Mucosa of stomach (tissue), 1 donor: ENCODE results near the gene LMAN1L.

Source experiments
- H3K27me3 ChIP-seq: one replicate; pipeline ENCODE4 v1.7.0; 2013; ENCODE audit warnings: mild to moderate bottlenecking, low read length; ENCODE audit not compliant: control insufficient read depth, insufficient read depth
- H3K36me3 ChIP-seq: one replicate; pipeline ENCODE4 v1.7.0; 2013; ENCODE audit warnings: low read length; ENCODE audit not compliant: control insufficient read depth, insufficient read depth
- H3K4me1 ChIP-seq: one replicate; pipeline ENCODE4 v1.7.0; 2013; ENCODE audit warnings: mild to moderate bottlenecking, low read length; ENCODE audit not compliant: control insufficient read depth, insufficient read depth
- H3K4me3 ChIP-seq: one replicate; pipeline ENCODE4 v1.7.0; 2013; ENCODE audit warnings: low read length
- H3K9ac ChIP-seq: one replicate; pipeline ENCODE4 v1.7.0; 2013; ENCODE audit warnings: mild to moderate bottlenecking, low read length, moderate library complexity
- H3K9me3 ChIP-seq: one replicate; pipeline ENCODE4 v1.7.0; 2013; ENCODE audit warnings: mild to moderate bottlenecking, low read length, moderate library complexity; ENCODE audit not compliant: control insufficient read depth
- donor health status: Pancreatic carcinoma.

The LMAN1L gene

GRCh38 chr15:74776821-74777768 lies 35.5 kb upstream of the LMAN1L start:
- Histone ChIP-seq H3K9ac (no peak overlapping the region), H3K4me1 (peaks cover 68% of the 10 kb centered on the region), H3K27me3 (no peaks in the 10 kb centered on the region), H3K9me3 (no peaks in the 10 kb centered on the region), H3K4me3 (no peak overlapping the region), H3K36me3 (no peaks in the 10 kb centered on the region)

DNA sequence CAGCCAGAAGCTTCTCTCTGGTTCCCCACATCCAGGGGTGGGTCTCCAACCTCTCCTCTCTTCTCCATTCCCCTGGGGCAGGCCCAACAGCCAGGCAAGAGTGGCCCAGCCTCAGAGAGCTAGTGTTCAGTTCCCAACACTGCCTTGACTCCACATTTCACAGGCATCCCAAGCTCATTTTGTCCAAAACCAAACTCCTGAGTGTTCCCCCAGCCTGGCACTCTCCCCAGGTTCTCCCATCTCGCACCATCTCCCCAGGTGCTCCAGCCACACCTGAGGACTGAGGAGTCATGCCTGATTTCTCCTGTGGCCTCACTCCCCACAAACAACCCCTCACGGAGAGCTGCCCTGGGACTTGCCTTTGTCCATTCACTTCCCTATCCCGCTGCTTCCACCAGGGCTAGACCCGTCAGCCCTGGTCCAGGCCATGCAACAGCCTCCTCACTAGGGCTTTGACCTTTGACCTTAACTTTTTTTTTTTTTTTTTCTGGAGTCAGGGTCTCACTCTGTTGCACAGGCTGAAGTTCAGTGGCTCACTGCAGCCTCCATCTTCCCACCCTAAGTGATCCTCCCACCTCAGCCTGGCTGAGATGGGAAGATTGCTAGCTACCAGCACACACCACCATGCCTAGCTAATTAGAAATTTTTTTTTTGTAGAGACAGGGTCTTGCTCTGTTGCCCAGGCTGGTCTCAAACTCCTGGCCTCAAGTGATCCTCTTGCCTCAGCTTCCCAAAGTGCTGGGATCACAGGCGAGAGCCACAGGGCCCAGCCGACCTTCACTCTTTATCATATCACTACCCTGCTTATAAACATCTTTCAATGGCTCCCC lies 34.7 kb upstream of the LMAN1L start:
- Histone ChIP-seq H3K27me3 (no peaks in the 10 kb centered on the region), H3K4me1 (peaks cover 70% of the 10 kb centered on the region), H3K9me3 (no peaks in the 10 kb centered on the region), H3K36me3 (no peaks in the 10 kb centered on the region), H3K4me3 (no peak overlapping the region), H3K9ac (no peak overlapping the region)

GRCh38 chr15:74778599-74778970 lies 34.0 kb upstream of the LMAN1L start:
- Histone ChIP-seq H3K9me3 (no peaks in the 10 kb centered on the region), H3K4me1 (peaks cover 70% of the 10 kb centered on the region), H3K4me3 (no peak overlapping the region), H3K27me3 (no peaks in the 10 kb centered on the region), H3K9ac (no peak overlapping the region), H3K36me3 (no peaks in the 10 kb centered on the region)

DNA sequence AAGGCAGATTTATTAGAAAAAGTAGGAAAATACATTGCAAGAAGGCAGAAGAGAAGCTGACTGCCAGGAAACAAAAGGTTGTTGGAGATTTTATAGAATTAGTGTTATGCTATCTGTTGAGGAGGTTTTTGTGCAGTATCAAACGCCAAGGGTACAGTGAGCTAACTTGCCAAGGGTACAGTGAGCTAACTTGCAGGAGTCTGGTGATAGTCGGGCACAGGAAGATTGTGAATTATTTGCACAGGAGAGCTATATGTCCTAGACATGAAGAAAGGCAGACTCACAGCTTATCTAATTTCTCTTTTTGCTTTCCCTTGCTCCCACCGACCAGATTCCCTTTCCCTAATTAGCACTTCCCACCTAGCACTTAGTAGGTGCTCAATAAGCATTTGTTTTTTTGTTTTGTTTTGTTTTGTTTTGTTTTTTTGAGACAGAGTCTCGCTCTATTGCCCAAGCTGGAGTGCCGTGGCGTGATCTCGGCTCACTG lies 33.4 kb upstream of the LMAN1L start:
- Histone ChIP-seq H3K4me3 (no peak overlapping the region), H3K9ac (no peak overlapping the region), H3K4me1 (peaks cover 70% of the 10 kb centered on the region), H3K27me3 (no peaks in the 10 kb centered on the region), H3K9me3 (no peaks in the 10 kb centered on the region), H3K36me3 (no peaks in the 10 kb centered on the region)

DNA sequence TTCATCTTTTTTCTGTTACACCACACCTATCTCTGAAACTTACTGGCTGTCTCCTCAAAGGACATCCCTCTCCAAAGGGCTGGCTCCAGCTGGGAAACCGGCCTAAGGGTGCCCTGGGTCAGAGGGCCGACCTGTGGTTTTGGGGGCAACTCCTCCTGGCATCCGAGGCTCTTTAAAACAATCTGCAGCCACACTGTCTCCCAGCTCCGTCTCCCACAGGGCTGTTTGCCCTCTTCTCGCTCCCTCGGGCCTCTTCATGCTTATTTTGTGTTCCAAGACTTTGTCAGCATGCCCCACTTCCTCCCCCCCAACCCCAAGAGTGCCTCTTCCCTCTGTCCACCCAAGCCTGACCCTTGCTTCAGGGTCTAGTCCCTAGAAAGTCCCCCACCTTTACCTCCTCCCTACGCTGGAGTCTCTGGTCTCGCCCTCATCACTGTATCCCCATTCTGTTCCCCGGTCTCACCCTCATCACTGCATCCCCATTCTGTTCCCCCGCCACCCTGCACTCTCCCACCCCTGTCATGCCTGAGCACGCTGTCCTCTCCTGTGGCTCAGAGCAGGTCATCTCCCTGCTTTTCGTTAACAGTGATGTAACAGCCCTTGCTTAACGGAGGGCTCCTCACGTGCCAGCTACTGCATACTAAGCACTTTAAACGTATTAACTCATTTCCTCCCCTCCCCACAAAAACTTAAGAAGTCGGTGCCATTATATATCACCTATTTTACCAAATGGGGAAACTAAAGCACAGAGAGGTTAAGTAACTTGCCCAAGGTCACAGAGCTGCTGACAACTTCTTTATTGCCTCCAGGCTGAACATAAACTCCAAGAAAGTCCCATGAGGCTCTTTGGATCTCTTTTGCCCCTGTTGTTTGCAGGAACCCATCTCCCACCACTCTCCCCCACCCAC lies 31.9 kb upstream of the LMAN1L start:
- Histone ChIP-seq H3K9ac (no peak overlapping the region), H3K4me3 (no peak overlapping the region), H3K27me3 (no peaks in the 10 kb centered on the region), H3K4me1 (peaks cover 72% of the 10 kb centered on the region), H3K36me3 (no peaks in the 10 kb centered on the region), H3K9me3 (no peaks in the 10 kb centered on the region)

GRCh38 chr15:74781431-74782258 lies 31.0 kb upstream of the LMAN1L start, which contains the start of gene CSK:
Gene CSK (plus strand): TSS chr15:74782080. CDS start chr15:74798298, 16,218 bp downstream.
- Histone ChIP-seq H3K4me3 (peak within 1 kb of the TSS; percentile 43), H3K9ac (peak within 1 kb of the TSS; percentile 70), H3K9me3 (no peaks in the 10 kb centered on the region), H3K36me3 (no peaks in the 10 kb centered on the region), H3K27me3 (no peaks in the 10 kb centered on the region), H3K4me1 (peaks cover 78% of the 10 kb centered on the region)

DNA sequence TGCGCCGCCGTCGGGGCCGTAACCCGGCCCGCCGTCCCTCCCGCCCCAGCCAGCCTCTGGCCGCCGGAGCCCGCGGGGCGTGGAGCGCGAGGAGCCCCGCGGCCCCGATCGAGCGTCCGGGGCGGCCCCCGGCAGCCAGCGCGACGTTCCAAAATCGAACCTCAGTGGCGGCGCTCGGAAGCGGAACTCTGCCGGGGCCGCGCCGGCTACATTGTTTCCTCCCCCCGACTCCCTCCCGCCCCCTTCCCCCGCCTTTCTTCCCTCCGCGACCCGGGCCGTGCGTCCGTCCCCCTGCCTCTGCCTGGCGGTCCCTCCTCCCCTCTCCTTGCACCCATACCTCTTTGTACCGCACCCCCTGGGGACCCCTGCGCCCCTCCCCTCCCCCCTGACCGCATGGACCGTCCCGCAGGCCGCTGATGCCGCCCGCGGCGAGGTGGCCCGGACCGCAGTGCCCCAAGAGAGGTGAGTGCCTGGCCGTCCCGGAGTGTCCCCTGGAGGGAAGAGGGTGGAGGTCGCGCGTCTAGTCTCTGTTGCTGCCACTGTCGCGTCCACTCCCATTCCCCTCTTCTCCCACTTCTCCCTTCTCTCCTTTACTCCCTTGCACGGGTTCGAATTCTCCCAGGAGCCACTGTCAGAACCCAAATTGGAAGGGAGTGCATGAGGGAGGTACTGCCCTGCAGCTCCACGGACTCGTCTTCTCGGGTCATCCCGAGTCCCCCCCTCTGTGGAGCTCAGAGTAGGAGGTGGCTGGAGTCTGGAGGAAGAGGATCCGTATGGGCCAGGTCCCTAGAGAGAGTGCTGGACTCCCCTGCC lies 30.2 kb upstream of the LMAN1L start:
- H3K4me1 ChIP-seq, result peaks cover 78% of the 10 kb centered on the region

DNA sequence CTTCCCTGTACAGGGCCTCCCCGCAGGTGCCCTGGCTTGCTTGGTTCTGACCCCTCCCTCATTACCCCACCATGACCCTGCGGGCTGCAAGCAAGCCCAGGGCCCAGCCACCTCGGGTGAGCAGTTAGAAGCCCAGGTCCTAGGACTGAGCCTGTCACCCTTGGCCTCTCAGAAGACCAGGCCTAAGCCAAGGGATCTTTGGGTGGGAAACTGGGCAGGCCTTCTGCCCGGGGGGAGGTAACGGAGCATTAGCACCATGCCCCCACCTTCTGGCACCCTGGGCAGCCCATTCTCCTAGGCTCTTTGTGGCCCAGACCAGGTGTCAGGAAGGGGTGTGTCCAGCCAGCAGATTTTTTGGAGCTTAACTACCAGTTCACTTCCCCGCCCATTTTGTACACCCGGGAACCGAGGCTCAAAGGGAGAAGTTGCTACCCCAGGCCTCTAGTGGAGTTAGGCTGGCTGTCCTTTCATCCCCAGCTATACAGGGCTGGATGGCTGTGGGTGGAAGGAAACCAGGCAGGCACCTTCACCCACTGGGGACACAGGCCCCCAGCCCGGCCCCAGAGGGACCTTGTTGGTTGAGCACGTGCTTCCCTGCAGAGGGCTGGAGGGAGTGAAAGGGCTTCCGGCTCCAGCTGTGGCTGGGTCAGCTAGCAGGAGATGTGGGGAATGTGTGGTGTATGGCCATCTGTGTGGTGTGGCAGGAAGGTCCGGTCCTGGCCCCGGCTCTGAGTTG lies 29.4 kb upstream of the LMAN1L start:
- Histone ChIP-seq H3K36me3 (no peaks in the 10 kb centered on the region), H3K27me3 (no peaks in the 10 kb centered on the region), H3K9me3 (no peaks in the 10 kb centered on the region), H3K4me1 (peaks cover 78% of the 10 kb centered on the region), H3K4me3 (peak overlapping the region; percentile 43), H3K9ac (peak overlapping the region; percentile 70)

More for the DNA sequence above, 30.2 kb upstream of the LMAN1L start:
- H3K9me3 ChIP-seq, result no peaks in the 10 kb centered on the region
- H3K9ac ChIP-seq, result peak overlapping the region; percentile 70
- H3K27me3 ChIP-seq, result no peaks in the 10 kb centered on the region
- H3K4me3 ChIP-seq, result peak overlapping the region; percentile 43
- no peaks in the 10 kb centered on the region for H3K36me3 ChIP-seq

GRCh38 chr15:74783808-74784175 lies 28.8 kb upstream of the LMAN1L start:
- peak overlapping the region; percentile 43 for H3K4me3 ChIP-seq
- H3K36me3 ChIP-seq, result no peaks in the 10 kb centered on the region
- H3K4me1 ChIP-seq, result peaks cover 83% of the 10 kb centered on the region
- no peaks in the 10 kb centered on the region for H3K9me3 ChIP-seq
- H3K9ac ChIP-seq, result peak overlapping the region; percentile 70
- no peaks in the 10 kb centered on the region for H3K27me3 ChIP-seq
